Keratinocyte (primary cell): Measurements from ENCODE around the gene MAOB. TPM values are rescaled to one million over a fixed set of nuclear protein-coding genes. Genes with fewer than 3 reads are reported as not detected.

Experiments used
- DNase-seq: peaks from one replicate; pipeline ENCODE4 v3.0.0-alpha.2; 2011; ENCODE audit warnings: low read depth, missing footprints, low spot score
- FAIRE-seq: peaks from 2 replicates; lab custom pipeline; 2011; peaks lifted over from hg19 to GRCh38; lab: Jason Lieb, UNC
- H2AFZ ChIP-seq: 2 replicates; pipeline ENCODE4 v1.6.0; 2012; ENCODE audit warnings: low read length, control low read depth, inconsistent platforms; ENCODE audit not compliant: control insufficient read depth
- H3K27ac ChIP-seq: 2 replicates; pipeline ENCODE4 v1.5.1; 2011; ENCODE audit warnings: low read length; ENCODE audit not compliant: control insufficient read depth, insufficient read depth
- H3K27me3 ChIP-seq: 3 replicates; pipeline ENCODE4 v1.6.0; 2011; ENCODE audit warnings: low read length; ENCODE audit not compliant: control insufficient read depth, insufficient read depth; ENCODE audit errors: extremely low read depth
- H3K36me3 ChIP-seq, 2 experiments: 2 replicates in 1 of 2; 3 replicates in 1 of 2; pipeline ENCODE4 v1.5.1; 2011; ENCODE audit warnings: low read length in 2 of 2, mild to moderate bottlenecking in 1 of 2; ENCODE audit not compliant: control insufficient read depth in 2 of 2, insufficient read depth in 2 of 2; ENCODE audit errors: extremely low read depth in 1 of 2
- H3K4me1 ChIP-seq: 3 replicates; pipeline ENCODE4 v1.5.1; 2011; ENCODE audit warnings: low read length; ENCODE audit not compliant: control insufficient read depth, insufficient read depth; ENCODE audit errors: extremely low read depth
- H3K4me2 ChIP-seq: 3 replicates; pipeline ENCODE4 v1.6.0; 2011; ENCODE audit warnings: low read depth, low read length; ENCODE audit not compliant: control insufficient read depth, insufficient read depth; ENCODE audit errors: extremely low read depth
- H3K4me3 ChIP-seq, 3 experiments: fragments of 200-600 bp in 1 of 3; sonication (generic) in 1 of 3; 2 replicates in 2 of 3; 3 replicates in 1 of 3; pipeline ENCODE4 v1.5.1; 2011 to 2016; ENCODE audit warnings: low read length in 3 of 3, mild to moderate bottlenecking in 3 of 3, control low read depth in 2 of 3, inconsistent platforms in 1 of 3, low read depth in 1 of 3, mixed read lengths in 1 of 3, mixed run types in 1 of 3, moderate library complexity in 1 of 3; ENCODE audit not compliant: control insufficient read depth in 2 of 3, insufficient read depth in 2 of 3; ENCODE audit errors: extremely low read depth in 1 of 3
- H3K79me2 ChIP-seq: 2 replicates; pipeline ENCODE4 v1.6.0; 2012; ENCODE audit warnings: low read length; ENCODE audit not compliant: control insufficient read depth, insufficient read depth
- H3K9ac ChIP-seq: 3 replicates; pipeline ENCODE4 v1.6.0; 2011; ENCODE audit warnings: low read length; ENCODE audit not compliant: control insufficient read depth, insufficient read depth; ENCODE audit errors: extremely low read depth
- H3K9me1 ChIP-seq: 3 replicates; pipeline ENCODE4 v1.6.0; 2011; ENCODE audit warnings: low read length; ENCODE audit not compliant: control insufficient read depth, insufficient read depth; ENCODE audit errors: extremely low read depth
- H3K9me3 ChIP-seq: 2 replicates; pipeline ENCODE4 v1.5.1; 2012; ENCODE audit warnings: low read depth, low read length; ENCODE audit not compliant: control insufficient read depth
- H4K20me1 ChIP-seq: 3 replicates; pipeline ENCODE4 v1.6.0; 2011; ENCODE audit warnings: low read length; ENCODE audit not compliant: control insufficient read depth, insufficient read depth; ENCODE audit errors: extremely low read depth
- EZH2 ChIP-seq: IDR thresholded peaks from one replicate; pipeline ENCODE4 v1.6.1; 2012; ENCODE audit warnings: inconsistent platforms, mild to moderate bottlenecking, low read length, moderate library complexity
- dilution Hi-C: fragments of 300-500 bp; cut with MboI; formaldehyde crosslinking; loops from one replicate; pipeline ENCODE4 v1.7.0; 2020; ENCODE audit warnings: low sequenced_read_pairs; ENCODE audit not compliant: extremely low pct_ligation_motif_present
- polyA plus RNA-seq, 5 experiments: library from polyadenylated mRNA; depleted of rRNA in 3 of 5; stranded (reverse) in 3 of 5; stranded (forward) in 1 of 5; unstranded in 1 of 5; fragments of >200 nt; gene quantifications; 1 replicate in 1 of 5; 2 replicates in 3 of 5; 3 replicates in 1 of 5; pipeline versions ENCODE4 v1.2.1 to v1.2.3, GENCODE V29; 2011 to 2012; ENCODE audit warnings: missing spikeins in 2 of 5, low read depth in 1 of 5, low replicate concordance in 1 of 5
- TF ChIP-seq, protein P1 (sequence below), 3 experiments: IDR thresholded peaks in 1 of 3; conservative IDR thresholded peaks in 1 of 3; optimal IDR thresholded peaks in 1 of 3; 2 replicates in 2 of 3; 3 replicates in 1 of 3; pipeline versions ENCODE3 to v1.5.1; 2011; ENCODE audit warnings: low read length in 3 of 3, mild to moderate bottlenecking in 3 of 3, moderate library complexity in 2 of 3, control low read depth in 1 of 3, inconsistent platforms in 1 of 3; ENCODE audit not compliant: insufficient read depth in 2 of 3; ENCODE audit errors: extremely low read depth in 1 of 3

MAOB gene
- polyA plus RNA-seq, 1 donor (not counting 4 experiments of a cell fraction or from before 2014, with no cell fraction given) = 0.24 TPM

DNA sequence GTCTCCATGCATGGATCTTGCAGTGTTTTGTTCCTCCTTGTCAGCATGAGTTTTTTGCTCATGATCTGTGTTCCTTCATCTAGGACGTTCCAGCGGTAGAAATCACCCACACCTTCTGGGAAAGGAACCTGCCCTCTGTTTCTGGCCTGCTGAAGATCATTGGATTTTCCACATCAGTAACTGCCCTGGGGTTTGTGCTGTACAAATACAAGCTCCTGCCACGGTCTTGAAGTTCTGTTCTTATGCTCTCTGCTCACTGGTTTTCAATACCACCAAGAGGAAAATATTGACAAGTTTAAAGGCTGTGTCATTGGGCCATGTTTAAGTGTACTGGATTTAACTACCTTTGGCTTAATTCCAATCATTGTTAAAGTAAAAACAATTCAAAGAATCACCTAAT, 138.0 kb downstream of the MAOB start:
- FAIRE-seq (no peak), DNase-seq (no peak)
- no peaks in the 10 kb centered on the region for H3K27me3 ChIP-seq
- no peak overlapping the region for H2AFZ ChIP-seq
- TF ChIP-seq EZH2 = no peak
- TF ChIP-seq, protein P1, sequence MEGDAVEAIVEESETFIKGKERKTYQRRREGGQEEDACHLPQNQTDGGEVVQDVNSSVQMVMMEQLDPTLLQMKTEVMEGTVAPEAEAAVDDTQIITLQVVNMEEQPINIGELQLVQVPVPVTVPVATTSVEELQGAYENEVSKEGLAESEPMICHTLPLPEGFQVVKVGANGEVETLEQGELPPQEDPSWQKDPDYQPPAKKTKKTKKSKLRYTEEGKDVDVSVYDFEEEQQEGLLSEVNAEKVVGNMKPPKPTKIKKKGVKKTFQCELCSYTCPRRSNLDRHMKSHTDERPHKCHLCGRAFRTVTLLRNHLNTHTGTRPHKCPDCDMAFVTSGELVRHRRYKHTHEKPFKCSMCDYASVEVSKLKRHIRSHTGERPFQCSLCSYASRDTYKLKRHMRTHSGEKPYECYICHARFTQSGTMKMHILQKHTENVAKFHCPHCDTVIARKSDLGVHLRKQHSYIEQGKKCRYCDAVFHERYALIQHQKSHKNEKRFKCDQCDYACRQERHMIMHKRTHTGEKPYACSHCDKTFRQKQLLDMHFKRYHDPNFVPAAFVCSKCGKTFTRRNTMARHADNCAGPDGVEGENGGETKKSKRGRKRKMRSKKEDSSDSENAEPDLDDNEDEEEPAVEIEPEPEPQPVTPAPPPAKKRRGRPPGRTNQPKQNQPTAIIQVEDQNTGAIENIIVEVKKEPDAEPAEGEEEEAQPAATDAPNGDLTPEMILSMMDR (optimal IDR thresholded peaks at IDR 0.05 in 1 of 3, IDR thresholded peaks at IDR 0.05 in 1 of 3, conservative IDR thresholded peaks at IDR 0.05 in 1 of 3; ENCODE audit: extremely low read depth in 1 of 3, insufficient read depth in 2 of 3, low read length in 3 of 3) = no peak
- H3K27ac ChIP-seq = no peak overlapping the region
- H3K79me2 ChIP-seq = no peaks in the 10 kb centered on the region
- H3K9ac ChIP-seq = no peak overlapping the region
- H3K4me3 ChIP-seq = no peak overlapping the region
- H3K36me3 ChIP-seq = peaks cover 0 to 2% of the 10 kb centered on the region in 2 experiments
- dilution Hi-C loops = no loop called here
- no peaks in the 10 kb centered on the region for H3K9me3 ChIP-seq
- no peaks in the 10 kb centered on the region for H3K9me1 ChIP-seq
- H3K4me2 ChIP-seq = no peak overlapping the region
- H3K4me1 ChIP-seq = no peaks in the 10 kb centered on the region
- no peaks in the 10 kb centered on the region for H4K20me1 ChIP-seq

DNA sequence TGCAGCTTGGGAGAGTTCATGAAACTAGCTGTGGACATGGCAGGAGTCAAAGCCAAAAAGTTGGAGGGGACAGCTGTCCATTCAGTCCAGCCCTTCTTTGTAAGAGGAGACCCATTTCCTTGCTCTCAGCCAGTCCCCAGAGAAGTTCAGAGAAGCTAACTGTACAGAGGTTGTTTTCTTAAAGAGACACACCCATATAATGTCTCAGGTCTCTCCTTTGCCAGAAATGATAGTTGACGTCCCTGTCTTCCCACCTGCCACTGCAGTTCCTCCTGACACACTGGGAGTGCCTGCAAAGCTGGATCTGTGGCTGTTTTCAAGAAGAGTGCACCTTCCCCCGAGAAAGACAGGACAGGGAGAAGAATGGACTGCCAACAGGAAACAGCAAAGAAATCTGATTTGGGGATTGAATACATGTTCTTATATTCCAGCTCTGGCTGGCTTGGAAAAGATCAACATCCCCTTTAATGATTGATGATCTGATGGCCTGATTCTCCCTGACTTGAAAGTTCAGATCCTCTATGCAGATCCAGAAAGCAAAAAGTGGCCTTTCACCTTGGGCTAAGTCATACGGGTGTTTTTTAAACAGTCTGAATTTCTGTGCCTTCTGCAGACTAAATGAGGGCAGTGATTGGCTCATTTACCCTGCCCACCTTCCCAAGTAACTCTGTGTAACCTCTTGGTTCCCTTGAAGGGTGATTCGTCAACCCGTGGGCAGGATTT, 139.0 kb downstream of the MAOB start:
- Histone ChIP-seq H2AFZ (no peak overlapping the region), H3K27ac (no peak overlapping the region), H4K20me1 (no peaks in the 10 kb centered on the region), H3K4me1 (no peaks in the 10 kb centered on the region), H3K27me3 (no peaks in the 10 kb centered on the region), H3K9ac (no peak overlapping the region), H3K4me2 (no peak overlapping the region), H3K4me3 (no peak overlapping the region), H3K79me2 (no peaks in the 10 kb centered on the region), H3K9me3 (no peaks in the 10 kb centered on the region), H3K36me3 (peaks cover 0 to 2% of the 10 kb centered on the region in 2 experiments), H3K9me1 (no peaks in the 10 kb centered on the region)
- dilution Hi-C loops = no loop called here
- DNase-seq = no peak
- no peak for FAIRE-seq
- TF ChIP-seq EZH2 = no peak
- TF ChIP-seq, protein P1 (optimal IDR thresholded peaks at IDR 0.05 in 1 of 3, IDR thresholded peaks at IDR 0.05 in 1 of 3, conservative IDR thresholded peaks at IDR 0.05 in 1 of 3; ENCODE audit: extremely low read depth in 1 of 3, insufficient read depth in 2 of 3, low read length in 3 of 3) = no peak
